ENCODE data around the gene AGPS.

AGPS gene

GRCh38 chr2:177404243-177404642 lies 11.7 kb downstream of the AGPS start:
- Histone ChIP-seq H3K27me3 (ENCODE audit: insufficient read depth, poor library complexity, severe bottlenecking) (no peaks in the 10 kb centered on the region), H3K27ac (replicated peaks) (no peak overlapping the region), H3K4me3 (replicated peaks; ENCODE audit: insufficient read depth, low read length) (no peak overlapping the region)
- no peak for DNase-seq (ENCODE audit: low read depth in 1 of 2, low spot score in 1 of 2)
- TF ChIP-seq CTCF (IDR thresholded peaks at IDR 0.05; ENCODE audit: insufficient read depth, low read length) (no peak), REST (IDR thresholded peaks at IDR 0.05; ENCODE audit: insufficient replicate concordance, low read depth) (no peak), GABPA (IDR thresholded peaks at IDR 0.05; ENCODE audit: low read depth) (no peak), SPI1 (IDR thresholded peaks at IDR 0.05; ENCODE audit: borderline replicate concordance, low read depth) (no peak), POLR2AphosphoS5 (IDR thresholded peaks at IDR 0.05; ENCODE audit: low read depth) (no peak)

- TF ChIP-seq SPI1 (IDR thresholded peaks at IDR 0.05; ENCODE audit: borderline replicate concordance, low read depth): no peak
- TF ChIP-seq POLR2AphosphoS5 (IDR thresholded peaks at IDR 0.05; ENCODE audit: low read depth): no peak
- TF ChIP-seq CTCF (IDR thresholded peaks at IDR 0.05; ENCODE audit: insufficient read depth, low read length): no peak
- TF ChIP-seq REST (IDR thresholded peaks at IDR 0.05; ENCODE audit: insufficient replicate concordance, low read depth): no peak
- TF ChIP-seq GABPA (IDR thresholded peaks at IDR 0.05; ENCODE audit: low read depth): no peak
- no peak overlapping the region for H3K4me3 ChIP-seq (replicated peaks; ENCODE audit: insufficient read depth, low read length)
- H3K27me3 ChIP-seq (ENCODE audit: insufficient read depth, poor library complexity, severe bottlenecking): no peaks in the 10 kb centered on the region
- DNase-seq (ENCODE audit: low read depth in 1 of 2, low spot score in 1 of 2): no peak
- no peak overlapping the region for H3K27ac ChIP-seq (replicated peaks)
These were observed 12.6 kb downstream of the AGPS start for GRCh38 chr2:177405029-177405692.

- Histone ChIP-seq H3K4me3 (replicated peaks; ENCODE audit: insufficient read depth, low read length) (no peak overlapping the region), H3K27me3 (ENCODE audit: insufficient read depth, poor library complexity, severe bottlenecking) (no peaks in the 10 kb centered on the region), H3K27ac (replicated peaks) (no peak overlapping the region)
- DNase-seq (ENCODE audit: low read depth in 1 of 2, low spot score in 1 of 2): no peak
- TF ChIP-seq CTCF (IDR thresholded peaks at IDR 0.05; ENCODE audit: insufficient read depth, low read length): no peak
- TF ChIP-seq POLR2AphosphoS5 (IDR thresholded peaks at IDR 0.05; ENCODE audit: low read depth): no peak
- no peak for TF ChIP-seq REST (IDR thresholded peaks at IDR 0.05; ENCODE audit: insufficient replicate concordance, low read depth)
- TF ChIP-seq SPI1 (IDR thresholded peaks at IDR 0.05; ENCODE audit: borderline replicate concordance, low read depth): no peak
- no peak for TF ChIP-seq GABPA (IDR thresholded peaks at IDR 0.05; ENCODE audit: low read depth)
These were observed 13.6 kb downstream of the AGPS start for GRCh38 chr2:177406182-177406581.
